HG03135 (cell line): ENCODE measurements around the gene TECPR2.

Experiments
- ATAC-seq: cut with Tn5 transposase; IDR thresholded peaks from one replicate; pipeline ENCODE4 v1.9.1; 2021; ENCODE audit warnings: mild to moderate bottlenecking, moderate library complexity; ENCODE audit not compliant: unreplicated experiment

The TECPR2 gene

GRCh38 chr14:102461490-102462338 lies 99.0 kb downstream of the TECPR2 start:
- ATAC-seq = no peak

- no peak for ATAC-seq
Measured at GRCh38 chr14:102462391-102462790, 99.7 kb downstream of the TECPR2 start.

GRCh38 chr14:102464006-102464405 lies 101.3 kb downstream of the TECPR2 start:
- no peak for ATAC-seq

- ATAC-seq = no peak
Measured at GRCh38 chr14:102464846-102465341, 102.2 kb downstream of the TECPR2 start.

- no peak for ATAC-seq
Measured at GRCh38 chr14:102469261-102469660, 106.5 kb downstream of the TECPR2 start.

GRCh38 chr14:102471921-102472790 lies 109.4 kb downstream of the TECPR2 start:
- no peak for ATAC-seq

- no peak for ATAC-seq
Measured at GRCh38 chr14:102472791-102473150, 110.0 kb downstream of the TECPR2 start.

GRCh38 chr14:102473559-102473958 lies 110.8 kb downstream of the TECPR2 start:
- no peak for ATAC-seq

- no peak for ATAC-seq
Measured at GRCh38 chr14:102474934-102475333, 112.2 kb downstream of the TECPR2 start.

GRCh38 chr14:102479107-102479506 lies 116.4 kb downstream of the TECPR2 start:
- ATAC-seq = no peak

GRCh38 chr14:102479777-102480176 lies 117.0 kb downstream of the TECPR2 start:
- ATAC-seq = no peak

GRCh38 chr14:102481371-102481770 lies 118.6 kb downstream of the TECPR2 start:
- no peak for ATAC-seq

- ATAC-seq = no peak
Measured at GRCh38 chr14:102481791-102482238, 119.1 kb downstream of the TECPR2 start.

- ATAC-seq = no peak
Measured at GRCh38 chr14:102484316-102484715, 121.6 kb downstream of the TECPR2 start.

GRCh38 chr14:102485693-102486512 lies 123.2 kb downstream of the TECPR2 start:
- no peak for ATAC-seq

GRCh38 chr14:102486513-102487203 lies 123.9 kb downstream of the TECPR2 start:
- no peak for ATAC-seq

- no peak for ATAC-seq
Measured at GRCh38 chr14:102487204-102487577, 124.5 kb downstream of the TECPR2 start.

- no peak for ATAC-seq
Measured at GRCh38 chr14:102490456-102490855, 127.7 kb downstream of the TECPR2 start.

- ATAC-seq = no peak
Measured at GRCh38 chr14:102491366-102491765, 128.6 kb downstream of the TECPR2 start.
